Panc1 (cell line): ENCODE measurements around the gene ZNF568. TPM values are rescaled to one million over a fixed set of nuclear protein-coding genes. Genes with fewer than 3 reads are reported as not detected.
A peak's percentile ranks its signal among the peaks of the same experiment; 100 is the strongest.

Source experiments
- ATAC-seq: fragments of 200-7000 bp; cut with Tn5 transposase; 2 replicates; pipeline ENCODE4 v1.9.1; 2020; ENCODE audit warnings: mild to moderate bottlenecking, moderate library complexity
- BruUV-seq: library from RNA; stranded (reverse); fragments of 400-500 nt; replicated peaks from 2 replicates; lab custom pipeline; 2021; lab: Mats Ljungman, UMichigan
- CTCF ChIA-PET: fragments of 300-600 bp; sonication (Branson Sonifier 250); formaldehyde crosslinking; loops from one replicate; lab custom pipeline; 2022; ENCODE audit warnings: antibody characterized with exemption; lab: Charles Lee
- POLR2A ChIA-PET: fragments of 300-600 bp; sonication (Branson Sonifier 250); formaldehyde crosslinking; loops from one replicate; lab custom pipeline; 2022; ENCODE audit warnings: antibody characterized with exemption; lab: Charles Lee
- DNase-seq: peaks from one replicate; pipeline ENCODE4 v3.0.0-alpha.2; 2010; ENCODE audit warnings: low read depth, low spot score
- H3K27ac ChIP-seq: 2 replicates; pipeline ENCODE4 v1.5.1; 2011; ENCODE audit warnings: mild to moderate bottlenecking, low read length, inconsistent platforms
- H3K27me3 ChIP-seq: fragments of 200-500 bp; sonication (Bioruptor generic); 2 replicates; pipeline ENCODE4 v1.6.0; 2014; ENCODE audit warnings: low read length, inconsistent platforms; ENCODE audit not compliant: control insufficient read depth, insufficient read depth
- H3K36me3 ChIP-seq: fragments of 200-500 bp; sonication (Bioruptor generic); 2 replicates; pipeline ENCODE4 v1.5.1; 2014; ENCODE audit warnings: inconsistent platforms, mild to moderate bottlenecking, low read length, moderate library complexity; ENCODE audit not compliant: control insufficient read depth, insufficient read depth
- H3K4me1 ChIP-seq: 2 replicates; pipeline ENCODE4 v1.5.1; 2011; ENCODE audit warnings: inconsistent platforms, mild to moderate bottlenecking, low read length, moderate library complexity; ENCODE audit not compliant: control insufficient read depth, insufficient read depth
- H3K4me3 ChIP-seq, 2 experiments: 2 replicates each; pipeline ENCODE4 v1.5.1; 2011 to 2012; ENCODE audit warnings: low read depth in 2 of 2, low read length in 2 of 2, mild to moderate bottlenecking in 2 of 2, inconsistent platforms in 1 of 2, moderate library complexity in 1 of 2
- H3K9me3 ChIP-seq: fragments of 200-500 bp; sonication (Bioruptor generic); 2 replicates; pipeline ENCODE4 v1.5.1; 2014; ENCODE audit warnings: low read depth, mild to moderate bottlenecking, inconsistent platforms, low read length, moderate library complexity; ENCODE audit not compliant: control insufficient read depth, insufficient read depth
- CTCF ChIP-seq: fragments of 450-650 bp; IDR thresholded peaks from 2 replicates; pipeline ENCODE4 v1.5.1; 2017; ENCODE audit warnings: mild to moderate bottlenecking
- POLR2AphosphoS5 ChIP-seq: IDR thresholded peaks from 2 replicates; pipeline ENCODE4 v1.6.1; 2012; ENCODE audit warnings: mild to moderate bottlenecking, low read depth, low read length, moderate library complexity
- REST ChIP-seq, 2 experiments: IDR thresholded peaks; 2 replicates each; pipeline ENCODE4 v1.6.1; 2011 to 2012; ENCODE audit warnings: low read depth in 2 of 2, control low read depth in 1 of 2, low read length in 1 of 2, mild to moderate bottlenecking in 1 of 2, moderate library complexity in 1 of 2; ENCODE audit not compliant: insufficient read depth in 1 of 2
- SIN3A ChIP-seq: IDR thresholded peaks from 2 replicates; pipeline ENCODE4 v1.6.1; 2012; ENCODE audit warnings: low read depth, mild to moderate bottlenecking, low read length, moderate library complexity, borderline replicate concordance; ENCODE audit not compliant: insufficient read depth
- TCF7L2 ChIP-seq: IDR thresholded peaks from 2 replicates; pipeline ENCODE4 v1.6.1; 2011; ENCODE audit warnings: mild to moderate bottlenecking, low read depth, low read length, inconsistent platforms
- in situ Hi-C: cut with HindIII; loops from 2 replicates; pipeline ENCODE4 v1.10.0; 2016; ENCODE audit warnings: low sequenced_read_pairs, low pct_unique_long_range_greater_than_20kb
- intact Hi-C: fragments of 100-400 bp; cut with micrococcal nuclease; formaldehyde crosslinking; loops from one replicate; pipeline ENCODE4 v1.10.0; 2022; ENCODE audit not compliant: unreplicated experiment
- total RNA-seq: library from RNA; stranded (reverse); gene quantifications from one replicate; pipeline ENCODE4 v1.2.1, GENCODE V29; 2021; ENCODE audit not compliant: unreplicated experiment

The ZNF568 gene
- total RNA-seq, 1 experiment from 2014 or later = 19.3 TPM

GRCh38 chr19:36898422-36898821, 17.7 kb upstream of the ZNF568 start:
- Histone ChIP-seq H3K27ac (no peak overlapping the region), H3K36me3 (0 out of 2 replicates have a peak, but pooled peaks cover 2% of the 10 kb centered on the region), H3K9me3 (peaks cover 61% of the 10 kb centered on the region), H3K4me3 (no peak overlapping the region), H3K27me3 (no peaks in the 10 kb centered on the region), H3K4me1 (no peaks in the 10 kb centered on the region)
- no TSS peak for BruUV-seq
- ATAC-seq = no peak
- intact Hi-C loops (no loop called here), in situ Hi-C loops (no loop called here)
- ChIA-PET CTCF (no interaction called here), POLR2A (no interaction called here)
- DNase-seq = no peak
- TF ChIP-seq TCF7L2 (no peak), SIN3A (no peak), POLR2AphosphoS5 (no peak), REST (IDR thresholded peaks at IDR 0.05; ENCODE audit: insufficient read depth in 1 of 2, low read depth in 2 of 2, low read length in 1 of 2) (no peak)

- no TSS peak for BruUV-seq
- H3K27ac ChIP-seq = peak overlapping the region; percentile 85
- no peaks in the 10 kb centered on the region for H3K27me3 ChIP-seq
- ChIA-PET CTCF (interaction anchor here (0.7 kb wide), 2 partner anchors 49 to 79 kb away, joined by 3 read pairs; no protein-coding TSS in a partner anchor), POLR2A (no interaction called here)
- H3K9me3 ChIP-seq = peaks cover 37% of the 10 kb centered on the region; the same call in 1 of the 2 replicates
- peaks cover 3% of the 10 kb centered on the region for H3K36me3 ChIP-seq
- peak; percentile 8 for DNase-seq
- peaks cover 6% of the 10 kb centered on the region; the same call in 1 of the 2 replicates for H3K4me1 ChIP-seq
- peak overlapping the region; percentile 64 to 86 for H3K4me3 ChIP-seq
- TF ChIP-seq SIN3A (no peak), POLR2AphosphoS5 (no peak), TCF7L2 (no peak), REST (IDR thresholded peaks at IDR 0.05; ENCODE audit: insufficient read depth in 1 of 2, low read depth in 2 of 2, low read length in 1 of 2) (no peak), CTCF (no peak)
- intact Hi-C loops = loop anchor here (5.0 kb wide), 1 partner anchor 65 kb away; the partner anchor contains the start of gene ZNF345
- peak; percentile 37; the same call in 1 of the 2 replicates for ATAC-seq
- in situ Hi-C loops = no loop called here
Observed at GRCh38 chr19:36916991-36917390, 859 bp downstream of the ZNF568 start.
